Measurements from ENCODE around the gene FAM131A.

DNA sequence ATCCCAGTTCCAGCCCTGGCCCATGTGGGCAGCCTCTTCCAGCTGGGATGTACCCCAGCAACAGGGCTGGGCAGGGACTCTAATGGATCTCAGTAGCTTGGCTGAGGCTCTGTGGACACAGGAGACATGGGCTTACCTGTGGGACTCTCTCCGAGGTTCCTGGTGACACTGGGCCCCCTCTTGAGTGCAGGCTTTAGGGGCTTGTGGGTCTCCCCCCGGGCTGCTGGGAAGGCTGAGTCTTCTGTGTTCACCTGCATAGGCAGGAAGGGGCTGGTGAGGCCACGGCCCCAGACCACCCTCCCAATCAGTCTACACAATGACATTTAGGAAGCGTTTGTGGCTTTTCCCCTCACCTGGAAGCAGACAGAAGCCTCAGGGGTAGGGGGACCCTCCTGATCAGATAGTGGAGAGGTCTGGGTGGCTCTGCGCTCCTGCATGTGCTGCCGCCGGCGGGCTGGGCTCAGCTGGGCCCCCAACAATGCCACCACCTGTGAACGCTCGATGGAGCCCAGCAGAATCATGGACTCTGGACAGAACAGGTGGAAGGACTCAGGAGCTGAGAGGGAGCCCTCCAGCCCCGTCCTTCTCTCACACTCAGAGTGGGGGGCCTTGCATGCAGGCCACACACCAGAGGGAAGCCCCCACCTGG, 15.6 kb downstream of the FAM131A start:
- TF ChIP-seq, protein P1, sequence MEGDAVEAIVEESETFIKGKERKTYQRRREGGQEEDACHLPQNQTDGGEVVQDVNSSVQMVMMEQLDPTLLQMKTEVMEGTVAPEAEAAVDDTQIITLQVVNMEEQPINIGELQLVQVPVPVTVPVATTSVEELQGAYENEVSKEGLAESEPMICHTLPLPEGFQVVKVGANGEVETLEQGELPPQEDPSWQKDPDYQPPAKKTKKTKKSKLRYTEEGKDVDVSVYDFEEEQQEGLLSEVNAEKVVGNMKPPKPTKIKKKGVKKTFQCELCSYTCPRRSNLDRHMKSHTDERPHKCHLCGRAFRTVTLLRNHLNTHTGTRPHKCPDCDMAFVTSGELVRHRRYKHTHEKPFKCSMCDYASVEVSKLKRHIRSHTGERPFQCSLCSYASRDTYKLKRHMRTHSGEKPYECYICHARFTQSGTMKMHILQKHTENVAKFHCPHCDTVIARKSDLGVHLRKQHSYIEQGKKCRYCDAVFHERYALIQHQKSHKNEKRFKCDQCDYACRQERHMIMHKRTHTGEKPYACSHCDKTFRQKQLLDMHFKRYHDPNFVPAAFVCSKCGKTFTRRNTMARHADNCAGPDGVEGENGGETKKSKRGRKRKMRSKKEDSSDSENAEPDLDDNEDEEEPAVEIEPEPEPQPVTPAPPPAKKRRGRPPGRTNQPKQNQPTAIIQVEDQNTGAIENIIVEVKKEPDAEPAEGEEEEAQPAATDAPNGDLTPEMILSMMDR (IDR thresholded peaks at IDR 0.05; ENCODE audit: low read depth, low read length, missing input control), result no peak
- no peak for TF ChIP-seq TAF1 (conservative IDR thresholded peaks at IDR 0.05)
- TF ChIP-seq, protein P2, sequence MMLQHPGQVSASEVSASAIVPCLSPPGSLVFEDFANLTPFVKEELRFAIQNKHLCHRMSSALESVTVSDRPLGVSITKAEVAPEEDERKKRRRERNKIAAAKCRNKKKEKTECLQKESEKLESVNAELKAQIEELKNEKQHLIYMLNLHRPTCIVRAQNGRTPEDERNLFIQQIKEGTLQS (IDR thresholded peaks at IDR 0.05), result no peak
- no peak for TF ChIP-seq YY1 (IDR thresholded peaks at IDR 0.05)
- no peak for TF ChIP-seq JUND (IDR thresholded peaks at IDR 0.05)
- TF ChIP-seq FOXA1 (IDR thresholded peaks at IDR 0.05), result no peak
- TF ChIP-seq, protein P3, sequence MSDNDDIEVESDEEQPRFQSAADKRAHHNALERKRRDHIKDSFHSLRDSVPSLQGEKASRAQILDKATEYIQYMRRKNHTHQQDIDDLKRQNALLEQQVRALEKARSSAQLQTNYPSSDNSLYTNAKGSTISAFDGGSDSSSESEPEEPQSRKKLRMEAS (IDR thresholded peaks at IDR 0.05), result no peak
